ENCODE measurements around the gene KRT4.

- TF ChIP-seq, protein P1, sequence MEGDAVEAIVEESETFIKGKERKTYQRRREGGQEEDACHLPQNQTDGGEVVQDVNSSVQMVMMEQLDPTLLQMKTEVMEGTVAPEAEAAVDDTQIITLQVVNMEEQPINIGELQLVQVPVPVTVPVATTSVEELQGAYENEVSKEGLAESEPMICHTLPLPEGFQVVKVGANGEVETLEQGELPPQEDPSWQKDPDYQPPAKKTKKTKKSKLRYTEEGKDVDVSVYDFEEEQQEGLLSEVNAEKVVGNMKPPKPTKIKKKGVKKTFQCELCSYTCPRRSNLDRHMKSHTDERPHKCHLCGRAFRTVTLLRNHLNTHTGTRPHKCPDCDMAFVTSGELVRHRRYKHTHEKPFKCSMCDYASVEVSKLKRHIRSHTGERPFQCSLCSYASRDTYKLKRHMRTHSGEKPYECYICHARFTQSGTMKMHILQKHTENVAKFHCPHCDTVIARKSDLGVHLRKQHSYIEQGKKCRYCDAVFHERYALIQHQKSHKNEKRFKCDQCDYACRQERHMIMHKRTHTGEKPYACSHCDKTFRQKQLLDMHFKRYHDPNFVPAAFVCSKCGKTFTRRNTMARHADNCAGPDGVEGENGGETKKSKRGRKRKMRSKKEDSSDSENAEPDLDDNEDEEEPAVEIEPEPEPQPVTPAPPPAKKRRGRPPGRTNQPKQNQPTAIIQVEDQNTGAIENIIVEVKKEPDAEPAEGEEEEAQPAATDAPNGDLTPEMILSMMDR (IDR thresholded peaks at IDR 0.05; ENCODE audit: poor library complexity, severe bottlenecking): no peak
- no peak for TF ChIP-seq RAD21 (conservative IDR thresholded peaks at IDR 0.05)
- TF ChIP-seq, protein P2, sequence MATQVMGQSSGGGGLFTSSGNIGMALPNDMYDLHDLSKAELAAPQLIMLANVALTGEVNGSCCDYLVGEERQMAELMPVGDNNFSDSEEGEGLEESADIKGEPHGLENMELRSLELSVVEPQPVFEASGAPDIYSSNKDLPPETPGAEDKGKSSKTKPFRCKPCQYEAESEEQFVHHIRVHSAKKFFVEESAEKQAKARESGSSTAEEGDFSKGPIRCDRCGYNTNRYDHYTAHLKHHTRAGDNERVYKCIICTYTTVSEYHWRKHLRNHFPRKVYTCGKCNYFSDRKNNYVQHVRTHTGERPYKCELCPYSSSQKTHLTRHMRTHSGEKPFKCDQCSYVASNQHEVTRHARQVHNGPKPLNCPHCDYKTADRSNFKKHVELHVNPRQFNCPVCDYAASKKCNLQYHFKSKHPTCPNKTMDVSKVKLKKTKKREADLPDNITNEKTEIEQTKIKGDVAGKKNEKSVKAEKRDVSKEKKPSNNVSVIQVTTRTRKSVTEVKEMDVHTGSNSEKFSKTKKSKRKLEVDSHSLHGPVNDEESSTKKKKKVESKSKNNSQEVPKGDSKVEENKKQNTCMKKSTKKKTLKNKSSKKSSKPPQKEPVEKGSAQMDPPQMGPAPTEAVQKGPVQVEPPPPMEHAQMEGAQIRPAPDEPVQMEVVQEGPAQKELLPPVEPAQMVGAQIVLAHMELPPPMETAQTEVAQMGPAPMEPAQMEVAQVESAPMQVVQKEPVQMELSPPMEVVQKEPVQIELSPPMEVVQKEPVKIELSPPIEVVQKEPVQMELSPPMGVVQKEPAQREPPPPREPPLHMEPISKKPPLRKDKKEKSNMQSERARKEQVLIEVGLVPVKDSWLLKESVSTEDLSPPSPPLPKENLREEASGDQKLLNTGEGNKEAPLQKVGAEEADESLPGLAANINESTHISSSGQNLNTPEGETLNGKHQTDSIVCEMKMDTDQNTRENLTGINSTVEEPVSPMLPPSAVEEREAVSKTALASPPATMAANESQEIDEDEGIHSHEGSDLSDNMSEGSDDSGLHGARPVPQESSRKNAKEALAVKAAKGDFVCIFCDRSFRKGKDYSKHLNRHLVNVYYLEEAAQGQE (IDR thresholded peaks at IDR 0.05; ENCODE audit: borderline replicate concordance): no peak
- TF ChIP-seq EZH2 (IDR thresholded peaks at IDR 0.05; ENCODE audit: borderline replicate concordance, insufficient read depth, low read length, poor library complexity, severe bottlenecking): no peak
- TF ChIP-seq MXI1 (conservative IDR thresholded peaks at IDR 0.05; ENCODE audit: poor library complexity, severe bottlenecking): no peak
- TF ChIP-seq TAF1 (IDR thresholded peaks at IDR 0.05; ENCODE audit: low read depth): no peak
- TF ChIP-seq EP300 (conservative IDR thresholded peaks at IDR 0.05; ENCODE audit: poor library complexity, severe bottlenecking): no peak
- no peak for TF ChIP-seq POLR2AphosphoS5 (IDR thresholded peaks at IDR 0.05)
- no peak for TF ChIP-seq SMC3 (conservative IDR thresholded peaks at IDR 0.05; ENCODE audit: poor library complexity)
Measured at GRCh38 chr12:52778833-52779232, 35.1 kb downstream of the KRT4 start.

Data from neural cell (in vitro differentiated cells).